ENCODE results near the gene TSPAN11. TPM values are rescaled to one million over a fixed set of nuclear protein-coding genes. Genes with fewer than 3 reads are reported as not detected.

The TSPAN11 gene
- total RNA-seq, 1 experiment from 2014 or later = 4.6 TPM

DNA sequence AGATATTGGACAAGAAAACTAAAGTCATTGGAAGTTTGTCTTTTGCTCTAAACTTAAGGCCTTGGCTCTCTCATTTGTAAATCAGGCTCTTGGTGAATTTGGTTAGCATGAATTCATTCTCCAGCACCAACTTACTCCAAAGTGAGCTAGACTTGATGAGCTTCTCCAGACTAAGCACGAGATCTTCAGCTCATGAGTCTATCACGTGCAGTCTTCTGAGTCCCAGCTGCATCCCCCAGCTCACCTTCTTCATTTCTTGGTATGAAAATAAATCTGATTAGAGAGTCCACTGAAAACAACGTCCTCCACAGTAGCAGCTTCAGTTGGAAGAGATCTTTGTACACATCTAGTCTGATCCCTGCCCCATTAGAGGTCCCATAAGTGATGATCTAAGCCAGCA, 94.6 kb downstream of the TSPAN11 start (continued):
- TF ChIP-seq, protein P1, sequence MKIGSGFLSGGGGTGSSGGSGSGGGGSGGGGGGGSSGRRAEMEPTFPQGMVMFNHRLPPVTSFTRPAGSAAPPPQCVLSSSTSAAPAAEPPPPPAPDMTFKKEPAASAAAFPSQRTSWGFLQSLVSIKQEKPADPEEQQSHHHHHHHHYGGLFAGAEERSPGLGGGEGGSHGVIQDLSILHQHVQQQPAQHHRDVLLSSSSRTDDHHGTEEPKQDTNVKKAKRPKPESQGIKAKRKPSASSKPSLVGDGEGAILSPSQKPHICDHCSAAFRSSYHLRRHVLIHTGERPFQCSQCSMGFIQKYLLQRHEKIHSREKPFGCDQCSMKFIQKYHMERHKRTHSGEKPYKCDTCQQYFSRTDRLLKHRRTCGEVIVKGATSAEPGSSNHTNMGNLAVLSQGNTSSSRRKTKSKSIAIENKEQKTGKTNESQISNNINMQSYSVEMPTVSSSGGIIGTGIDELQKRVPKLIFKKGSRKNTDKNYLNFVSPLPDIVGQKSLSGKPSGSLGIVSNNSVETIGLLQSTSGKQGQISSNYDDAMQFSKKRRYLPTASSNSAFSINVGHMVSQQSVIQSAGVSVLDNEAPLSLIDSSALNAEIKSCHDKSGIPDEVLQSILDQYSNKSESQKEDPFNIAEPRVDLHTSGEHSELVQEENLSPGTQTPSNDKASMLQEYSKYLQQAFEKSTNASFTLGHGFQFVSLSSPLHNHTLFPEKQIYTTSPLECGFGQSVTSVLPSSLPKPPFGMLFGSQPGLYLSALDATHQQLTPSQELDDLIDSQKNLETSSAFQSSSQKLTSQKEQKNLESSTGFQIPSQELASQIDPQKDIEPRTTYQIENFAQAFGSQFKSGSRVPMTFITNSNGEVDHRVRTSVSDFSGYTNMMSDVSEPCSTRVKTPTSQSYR (CRISPR knock-in tag; IDR thresholded peaks at IDR 0.05) = no peak
- no peak for TF ChIP-seq TEAD4 (CRISPR knock-in tag; IDR thresholded peaks at IDR 0.05)

GRCh38 chr12:31021809-31022494, 95.4 kb downstream of the TSPAN11 start:
- H3K36me3 Mint-ChIP-seq = peaks cover 27% of the 10 kb centered on the region
- ChIA-PET POLR2A (interaction anchor here (0.6 kb wide), 1 partner anchor 14 kb away, joined by 3 read pairs; no protein-coding TSS in a partner anchor), CTCF (interaction anchor here (1.2 to 2.0 kb wide), 3 partner anchors 13 to 35 kb away, joined by 5 to 8 read pairs (median 5); no protein-coding TSS in a partner anchor)
- no peaks in the 10 kb centered on the region; the same call in 1 of the 2 replicates for H3K27me3 Mint-ChIP-seq (ENCODE audit: low read depth)
- TF ChIP-seq ZNF232 (CRISPR knock-in tag; IDR thresholded peaks at IDR 0.05) = no peak
- H3K4me3 Mint-ChIP-seq = no peak overlapping the region
- peaks cover 36% of the 10 kb centered on the region for H3K9me3 Mint-ChIP-seq
- H3K27ac Mint-ChIP-seq = no peak overlapping the region
- peaks cover 28% of the 10 kb centered on the region for H3K4me1 Mint-ChIP-seq
- ATAC-seq (no peak), DNase-seq (ENCODE audit: low spot score) (no peak)

GRCh38 chr12:31023271-31023724, 96.8 kb downstream of the TSPAN11 start:
- CTCF ChIA-PET = interaction anchor here (1.0 to 2.0 kb wide), 4 partner anchors 11 to 172 kb away, joined by 3 to 8 read pairs (median 4); no protein-coding TSS in a partner anchor
- Mint-ChIP-seq H3K9me3 (peaks cover 44% of the 10 kb centered on the region), H3K27ac (no peak overlapping the region), H3K36me3 (peaks cover 31% of the 10 kb centered on the region), H3K4me1 (peaks cover 15% of the 10 kb centered on the region), H3K27me3 (ENCODE audit: low read depth) (no peaks in the 10 kb centered on the region; the same call in 1 of the 2 replicates), H3K4me3 (no peak overlapping the region)
- no peak for ATAC-seq
- POLR2A ChIA-PET = no interaction called here
- no peak for DNase-seq (ENCODE audit: low spot score)
- TF ChIP-seq ZBTB21 (CRISPR knock-in tag; IDR thresholded peaks at IDR 0.05; ENCODE audit: borderline replicate concordance) (no peak), TP53 (CRISPR knock-in tag; IDR thresholded peaks at IDR 0.05) (no peak), FOXP1 (CRISPR knock-in tag; IDR thresholded peaks at IDR 0.05; ENCODE audit: borderline replicate concordance) (no peak), ZNF425 (CRISPR knock-in tag; conservative IDR thresholded peaks at IDR 0.05) (no peak), IRF2 (CRISPR knock-in tag; IDR thresholded peaks at IDR 0.05; ENCODE audit: borderline replicate concordance, low read depth) (no peak), NR3C1 (CRISPR knock-in tag; conservative IDR thresholded peaks at IDR 0.05; ENCODE audit: low read depth) (no peak), ETV6 (CRISPR knock-in tag; IDR thresholded peaks at IDR 0.05) (no peak), USF2 (CRISPR knock-in tag; IDR thresholded peaks at IDR 0.05) (no peak), SOX15 (CRISPR knock-in tag; IDR thresholded peaks at IDR 0.05) (no peak), NFATC4 (CRISPR knock-in tag; IDR thresholded peaks at IDR 0.05) (no peak), GTF2I (CRISPR knock-in tag; conservative IDR thresholded peaks at IDR 0.05) (no peak), NR2C2 (CRISPR knock-in tag; IDR thresholded peaks at IDR 0.05) (no peak), CREB1 (CRISPR knock-in tag; IDR thresholded peaks at IDR 0.05) (no peak), FOXK1 (CRISPR knock-in tag; IDR thresholded peaks at IDR 0.05) (no peak)
